ENCODE measurements around the gene CHDH.

The CHDH gene

GRCh38 chr3:53844262-53845102 is 1.7 kb downstream of the CHDH start:
- DNase-seq (ENCODE audit: low read depth), result no peak
- TF ChIP-seq CTCF (IDR thresholded peaks at IDR 0.05; ENCODE audit: control insufficient read depth, extremely low read depth, insufficient read depth), result no peak
- peak overlapping the region; percentile 64 for H3K4me3 ChIP-seq (ENCODE audit: low read depth, low read length)

- H3K4me3 ChIP-seq (ENCODE audit: low read depth, low read length), result no peak overlapping the region
- no peak for DNase-seq (ENCODE audit: low read depth)
- no peak for TF ChIP-seq CTCF (IDR thresholded peaks at IDR 0.05; ENCODE audit: control insufficient read depth, extremely low read depth, insufficient read depth)
Observed at GRCh38 chr3:53843195-53844177, 2.7 kb downstream of the CHDH start.

- peak; percentile 89 for DNase-seq (ENCODE audit: low read depth)
- H3K4me3 ChIP-seq (ENCODE audit: low read depth, low read length), result no peak overlapping the region
- peak; percentile 36; the same call in 1 of the 2 replicates for TF ChIP-seq CTCF (IDR thresholded peaks at IDR 0.05; ENCODE audit: control insufficient read depth, extremely low read depth, insufficient read depth)
Observed at GRCh38 chr3:53842436-53843194, 3.6 kb downstream of the CHDH start.

GRCh38 chr3:53841296-53841695 is 4.9 kb downstream of the CHDH start:
- peak; percentile 93 for DNase-seq (ENCODE audit: low read depth)
- peak; percentile 45 for TF ChIP-seq CTCF (IDR thresholded peaks at IDR 0.05; ENCODE audit: control insufficient read depth, extremely low read depth, insufficient read depth)
- no peak overlapping the region for H3K4me3 ChIP-seq (ENCODE audit: low read depth, low read length)

GRCh38 chr3:53837331-53837730 is 8.9 kb downstream of the CHDH start:
- DNase-seq (ENCODE audit: low read depth), result no peak
- H3K4me3 ChIP-seq (ENCODE audit: low read depth, low read length), result no peak overlapping the region
- no peak for TF ChIP-seq CTCF (IDR thresholded peaks at IDR 0.05; ENCODE audit: control insufficient read depth, extremely low read depth, insufficient read depth)

- no peak for TF ChIP-seq CTCF (IDR thresholded peaks at IDR 0.05; ENCODE audit: control insufficient read depth, extremely low read depth, insufficient read depth)
- DNase-seq (ENCODE audit: low read depth), result no peak
- no peak overlapping the region for H3K4me3 ChIP-seq (ENCODE audit: low read depth, low read length)
Observed at GRCh38 chr3:53836084-53836872, 9.9 kb downstream of the CHDH start.
